OCI-LY3 (cell line): Measurements from ENCODE around the gene NPTXR.

ENCODE experiments used
- CTCF ChIP-seq: fragments of 200-600, 300-600 bp; sonication (generic); IDR thresholded peaks from 2 replicates; pipeline ENCODE4 v1.5.1; 2014; ENCODE audit warnings: antibody characterized with exemption, low read length, low read depth
- EZH2phosphoT487 ChIP-seq: fragments of 200-600 bp; shearing (Covaris generic); IDR thresholded peaks from 2 replicates; pipeline ENCODE4 v1.6.1; 2018; ENCODE audit warnings: antibody characterized with exemption, mixed run types, low read depth

- TF ChIP-seq EZH2phosphoT487, result no peak
- no peak for TF ChIP-seq CTCF
Measured at GRCh38 chr22:38784035-38784434, 59.8 kb downstream of the NPTXR start.
